GM06990 (cell line): ENCODE data around the gene BCLAF3.

Experiments
- DNase-seq: peaks from one replicate; pipeline ENCODE4 v3.0.0-alpha.2; 2011; ENCODE audit not compliant: insufficient read length; ENCODE audit errors: extremely low read depth
- H3K27me3 ChIP-seq: replicated peaks from 2 replicates; pipeline ENCODE4 v1.6.0; 2011; ENCODE audit warnings: low read length; ENCODE audit not compliant: control insufficient read depth, insufficient read depth
- H3K36me3 ChIP-seq: 2 replicates; pipeline ENCODE4 v1.5.1; 2011; ENCODE audit warnings: low read length; ENCODE audit not compliant: control insufficient read depth, insufficient read depth
- H3K4me3 ChIP-seq: replicated peaks from 2 replicates; pipeline ENCODE4 v1.5.1; 2011; ENCODE audit warnings: low read depth, mild to moderate bottlenecking, control low read depth, low read length
- TF ChIP-seq, protein P1 (sequence below): IDR thresholded peaks from 2 replicates; pipeline ENCODE4 v1.5.1; 2011; ENCODE audit warnings: low read length, control low read depth, mild to moderate bottlenecking, inconsistent platforms; ENCODE audit not compliant: insufficient read depth, poor library complexity, severe bottlenecking

Gene BCLAF3

GRCh38 chrX:19987856-19988255 lies 3.0 kb downstream of the BCLAF3 start:
- DNase-seq = no peak
- Histone ChIP-seq H3K27me3 (no peaks in the 10 kb centered on the region), H3K36me3 (no peaks in the 10 kb centered on the region), H3K4me3 (no peak overlapping the region)
- TF ChIP-seq, protein P1, sequence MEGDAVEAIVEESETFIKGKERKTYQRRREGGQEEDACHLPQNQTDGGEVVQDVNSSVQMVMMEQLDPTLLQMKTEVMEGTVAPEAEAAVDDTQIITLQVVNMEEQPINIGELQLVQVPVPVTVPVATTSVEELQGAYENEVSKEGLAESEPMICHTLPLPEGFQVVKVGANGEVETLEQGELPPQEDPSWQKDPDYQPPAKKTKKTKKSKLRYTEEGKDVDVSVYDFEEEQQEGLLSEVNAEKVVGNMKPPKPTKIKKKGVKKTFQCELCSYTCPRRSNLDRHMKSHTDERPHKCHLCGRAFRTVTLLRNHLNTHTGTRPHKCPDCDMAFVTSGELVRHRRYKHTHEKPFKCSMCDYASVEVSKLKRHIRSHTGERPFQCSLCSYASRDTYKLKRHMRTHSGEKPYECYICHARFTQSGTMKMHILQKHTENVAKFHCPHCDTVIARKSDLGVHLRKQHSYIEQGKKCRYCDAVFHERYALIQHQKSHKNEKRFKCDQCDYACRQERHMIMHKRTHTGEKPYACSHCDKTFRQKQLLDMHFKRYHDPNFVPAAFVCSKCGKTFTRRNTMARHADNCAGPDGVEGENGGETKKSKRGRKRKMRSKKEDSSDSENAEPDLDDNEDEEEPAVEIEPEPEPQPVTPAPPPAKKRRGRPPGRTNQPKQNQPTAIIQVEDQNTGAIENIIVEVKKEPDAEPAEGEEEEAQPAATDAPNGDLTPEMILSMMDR = no peak

DNA sequence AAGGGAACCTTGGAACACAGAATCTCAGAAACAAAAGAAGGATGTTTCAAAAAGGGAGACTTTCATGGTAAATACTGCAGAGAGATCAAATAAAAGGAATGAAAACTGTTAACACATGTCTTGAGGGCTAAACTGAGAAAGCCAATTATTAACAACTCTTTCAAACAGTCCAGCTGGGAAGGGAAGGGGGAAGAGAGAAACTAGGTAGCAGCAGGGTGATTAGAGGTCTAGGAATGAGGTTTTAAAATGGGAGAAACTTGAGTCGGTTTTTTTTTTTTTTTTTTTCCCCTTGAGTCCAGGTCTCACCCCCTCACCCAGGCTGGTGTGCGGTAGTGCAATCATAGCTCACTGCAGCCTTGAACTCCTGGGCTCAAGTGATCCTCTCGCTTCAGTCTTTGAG lies 4.3 kb downstream of the BCLAF3 start:
- Histone ChIP-seq H3K36me3 (no peaks in the 10 kb centered on the region), H3K4me3 (no peak overlapping the region), H3K27me3 (no peaks in the 10 kb centered on the region)
- no peak for DNase-seq
- TF ChIP-seq, protein P1 = no peak

- DNase-seq = no peak
- Histone ChIP-seq H3K4me3 (no peak overlapping the region), H3K27me3 (no peaks in the 10 kb centered on the region), H3K36me3 (no peaks in the 10 kb centered on the region)
- TF ChIP-seq, protein P1 = no peak
Observed at GRCh38 chrX:19981947-19982346, 8.9 kb downstream of the BCLAF3 start.

DNA sequence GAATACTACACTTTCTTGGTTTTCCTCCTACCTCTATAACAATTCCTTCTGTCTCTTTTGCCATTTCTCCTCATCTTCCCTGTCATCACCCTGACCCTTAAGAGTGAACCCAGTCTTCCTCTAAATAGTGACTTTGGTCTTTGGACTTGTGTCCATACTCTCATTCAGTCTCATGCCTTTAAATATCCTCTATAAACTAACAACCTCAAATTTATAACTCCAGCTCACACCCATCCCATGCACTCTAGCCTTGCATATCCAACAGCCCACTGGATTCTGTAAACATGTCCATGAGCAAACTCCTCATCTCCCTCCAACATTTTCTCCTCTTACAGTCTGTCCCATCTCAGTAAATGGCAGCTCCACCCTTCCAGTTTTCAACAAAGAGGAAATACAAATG lies 15.0 kb downstream of the BCLAF3 start:
- Histone ChIP-seq H3K36me3 (no peaks in the 10 kb centered on the region), H3K4me3 (no peak overlapping the region), H3K27me3 (no peaks in the 10 kb centered on the region)
- no peak for DNase-seq
- TF ChIP-seq, protein P1 = no peak

DNA sequence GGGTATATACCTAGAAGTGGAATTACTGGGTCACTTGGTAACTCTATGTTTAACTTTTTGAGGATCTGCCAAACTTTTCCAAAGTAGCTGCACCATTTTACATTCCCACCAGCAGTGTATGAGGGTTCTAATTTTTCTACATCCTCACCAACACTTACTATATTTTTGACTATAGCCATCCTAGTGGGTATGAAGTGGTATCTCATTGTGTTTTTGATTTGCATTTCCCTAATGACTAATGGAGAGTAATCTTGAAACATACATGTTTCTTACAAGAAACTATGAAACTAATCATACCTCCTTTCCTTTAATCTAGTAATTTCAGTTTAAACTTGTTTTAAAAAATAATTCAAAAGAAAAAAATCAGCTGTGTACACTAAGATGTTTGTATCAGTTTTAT lies 17.9 kb downstream of the BCLAF3 start:
- Histone ChIP-seq H3K27me3 (no peaks in the 10 kb centered on the region), H3K4me3 (no peak overlapping the region), H3K36me3 (no peaks in the 10 kb centered on the region)
- DNase-seq = no peak
- TF ChIP-seq, protein P1 = no peak

GRCh38 chrX:19968276-19968675 lies 22.6 kb downstream of the BCLAF3 start:
- no peak for DNase-seq
- TF ChIP-seq, protein P1 = no peak
- Histone ChIP-seq H3K36me3 (no peaks in the 10 kb centered on the region; the same call in 1 of the 2 replicates), H3K27me3 (no peaks in the 10 kb centered on the region), H3K4me3 (no peak overlapping the region)
